MM.1S (cell line): ENCODE data around the gene LPCAT2.

ENCODE experiments used
- DNase-seq: peaks from one replicate; pipeline ENCODE4 v3.0.0-alpha.2; 2015
- H2AFZ ChIP-seq: fragments of 300-600 bp; sonication (generic); 2 replicates; pipeline ENCODE4 v1.6.0; 2016; ENCODE audit warnings: antibody characterized with exemption, low read length
- H3F3A ChIP-seq: fragments of 300-600 bp; sonication (generic); 2 replicates; pipeline ENCODE4 v1.6.1; 2016; ENCODE audit warnings: mild to moderate bottlenecking, antibody characterized with exemption, low read length, moderate library complexity, mixed read lengths; ENCODE audit not compliant: insufficient read depth
- H3K27ac ChIP-seq: fragments of 300-600 bp; sonication (generic); 2 replicates; pipeline ENCODE4 v1.5.1; 2016; ENCODE audit warnings: mild to moderate bottlenecking, low read length
- H3K27me3 ChIP-seq: fragments of 300-600 bp; sonication (generic); replicated peaks from 2 replicates; pipeline ENCODE4 v1.6.0; 2016; ENCODE audit warnings: low read length; ENCODE audit not compliant: insufficient read depth
- H3K36me3 ChIP-seq: fragments of 300-600 bp; sonication (generic); replicated peaks from 2 replicates; pipeline ENCODE4 v1.6.1; 2016; ENCODE audit warnings: mild to moderate bottlenecking, low read length, mixed read lengths; ENCODE audit not compliant: insufficient read depth
- H3K4me1 ChIP-seq: fragments of 300-600 bp; sonication (generic); 2 replicates; pipeline ENCODE4 v1.6.1; 2016; ENCODE audit warnings: low read length, mixed read lengths
- H3K4me2 ChIP-seq: fragments of 300-600 bp; sonication (generic); 2 replicates; pipeline ENCODE4 v1.6.0; 2016; ENCODE audit warnings: low read depth, low read length
- H3K4me3 ChIP-seq: fragments of 300-600 bp; sonication (generic); 2 replicates; pipeline ENCODE4 v1.5.1; 2016; ENCODE audit warnings: low read length, mixed read lengths
- H3K79me2 ChIP-seq: fragments of 300-600 bp; sonication (generic); 2 replicates; pipeline ENCODE4 v1.6.1; 2016; ENCODE audit warnings: mixed run types, low read length, mixed read lengths
- H3K9ac ChIP-seq: fragments of 300-600 bp; sonication (generic); 2 replicates; pipeline ENCODE4 v1.6.1; 2016; ENCODE audit warnings: low read length, mixed read lengths
- H3K9me2 ChIP-seq: fragments of 300-600 bp; sonication (generic); replicated peaks from 2 replicates; pipeline ENCODE4 v1.6.1; 2016; ENCODE audit warnings: mild to moderate bottlenecking, low read length, mixed read lengths; ENCODE audit not compliant: insufficient read depth
- H3K9me3 ChIP-seq: fragments of 300-600 bp; sonication (generic); replicated peaks from 2 replicates; pipeline ENCODE4 v1.6.1; 2016; ENCODE audit warnings: mild to moderate bottlenecking, low read length, mixed read lengths; ENCODE audit not compliant: insufficient read depth
- H4K20me1 ChIP-seq: fragments of 300-600 bp; sonication (generic); 2 replicates; pipeline ENCODE4 v1.6.1; 2016; ENCODE audit warnings: mild to moderate bottlenecking, low read length, moderate library complexity, mixed read lengths; ENCODE audit not compliant: insufficient read depth
- EZH2 ChIP-seq: fragments of 300-600 bp; sonication (generic); optimal IDR thresholded peaks from 2 replicates; pipeline ENCODE3; 2017; ENCODE audit warnings: low read depth, mild to moderate bottlenecking, antibody characterized with exemption, low read length, mixed read lengths
- EZH2phosphoT487 ChIP-seq: fragments of 300-600 bp; sonication (generic); IDR thresholded peaks from 2 replicates; pipeline ENCODE4 v1.6.1; 2018; ENCODE audit warnings: antibody characterized with exemption, low read length
- TF ChIP-seq, protein P1 (sequence below): fragments of 300-600 bp; sonication (generic); IDR thresholded peaks from 2 replicates; pipeline ENCODE4 v1.5.1; 2016; ENCODE audit warnings: antibody characterized with exemption, low read length, mixed read lengths

The LPCAT2 gene

DNA sequence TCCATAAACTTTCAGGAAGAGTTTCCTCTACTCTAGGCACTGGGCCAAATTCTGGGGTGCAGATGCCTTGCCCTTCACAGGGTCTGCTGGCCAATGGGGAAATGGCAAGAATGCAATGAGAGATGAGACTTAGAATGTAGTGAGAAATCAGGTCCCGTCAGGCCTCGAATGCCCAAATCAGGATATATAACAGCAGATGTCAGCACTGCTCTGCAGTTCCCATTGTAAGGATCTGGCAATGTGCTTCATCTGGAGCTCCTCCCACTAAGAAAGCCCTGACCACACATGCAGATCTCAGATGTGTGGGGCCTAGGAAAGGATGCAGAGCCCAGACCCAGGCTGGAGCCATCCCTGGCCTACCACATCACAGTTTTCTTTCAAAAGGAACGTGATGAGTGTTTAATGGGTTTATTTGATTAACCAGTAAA lies 13.9 kb upstream of the LPCAT2 start:
- Histone ChIP-seq H3K36me3 (no peaks in the 10 kb centered on the region), H4K20me1 (no peaks in the 10 kb centered on the region), H3K4me2 (no peak overlapping the region)

DNA sequence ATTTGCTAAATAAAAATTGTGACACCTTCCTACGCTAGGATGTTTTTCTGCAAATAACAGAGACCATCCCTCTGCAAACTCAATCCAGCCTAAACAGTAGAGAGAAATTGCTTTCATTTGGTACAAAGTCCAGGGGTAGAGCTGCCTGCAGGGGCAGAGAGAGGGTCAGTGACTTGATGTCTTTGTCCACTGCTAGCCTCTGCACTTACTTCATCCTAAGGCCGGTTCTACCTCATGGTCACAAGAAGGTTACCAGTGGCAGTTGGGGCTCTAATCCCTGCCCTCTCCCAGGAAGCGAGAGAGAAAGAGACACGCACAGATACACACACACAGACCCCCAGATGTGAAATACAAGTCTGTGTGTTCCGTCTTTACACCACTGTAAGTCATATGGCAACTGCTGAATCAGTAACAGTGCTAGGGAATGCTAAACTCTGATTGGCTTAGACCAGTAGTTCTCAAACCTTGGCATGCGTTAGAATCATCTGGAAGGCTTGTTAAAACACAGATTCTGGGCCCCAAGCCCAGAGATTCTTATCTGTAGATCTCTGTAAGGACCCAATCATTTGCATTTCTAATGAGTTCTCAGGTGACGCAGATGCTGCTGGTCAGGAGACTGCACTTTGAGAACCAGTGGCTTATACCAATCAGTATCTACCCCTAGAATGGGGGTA lies 13.1 kb upstream of the LPCAT2 start:
- H3K9me3 ChIP-seq: no peaks in the 10 kb centered on the region
- no peaks in the 10 kb centered on the region for H3K36me3 ChIP-seq
- no peaks in the 10 kb centered on the region for H4K20me1 ChIP-seq
- no peak overlapping the region for H3K4me2 ChIP-seq
- H3K27me3 ChIP-seq: no peaks in the 10 kb centered on the region
- H3F3A ChIP-seq: no peaks in the 10 kb centered on the region
- H3K79me2 ChIP-seq: no peaks in the 10 kb centered on the region
- H3K4me1 ChIP-seq: no peaks in the 10 kb centered on the region
- no peak for DNase-seq
- H3K4me3 ChIP-seq: no peak overlapping the region
- TF ChIP-seq EZH2 (no peak), EZH2phosphoT487 (no peak)
- TF ChIP-seq, protein P1, sequence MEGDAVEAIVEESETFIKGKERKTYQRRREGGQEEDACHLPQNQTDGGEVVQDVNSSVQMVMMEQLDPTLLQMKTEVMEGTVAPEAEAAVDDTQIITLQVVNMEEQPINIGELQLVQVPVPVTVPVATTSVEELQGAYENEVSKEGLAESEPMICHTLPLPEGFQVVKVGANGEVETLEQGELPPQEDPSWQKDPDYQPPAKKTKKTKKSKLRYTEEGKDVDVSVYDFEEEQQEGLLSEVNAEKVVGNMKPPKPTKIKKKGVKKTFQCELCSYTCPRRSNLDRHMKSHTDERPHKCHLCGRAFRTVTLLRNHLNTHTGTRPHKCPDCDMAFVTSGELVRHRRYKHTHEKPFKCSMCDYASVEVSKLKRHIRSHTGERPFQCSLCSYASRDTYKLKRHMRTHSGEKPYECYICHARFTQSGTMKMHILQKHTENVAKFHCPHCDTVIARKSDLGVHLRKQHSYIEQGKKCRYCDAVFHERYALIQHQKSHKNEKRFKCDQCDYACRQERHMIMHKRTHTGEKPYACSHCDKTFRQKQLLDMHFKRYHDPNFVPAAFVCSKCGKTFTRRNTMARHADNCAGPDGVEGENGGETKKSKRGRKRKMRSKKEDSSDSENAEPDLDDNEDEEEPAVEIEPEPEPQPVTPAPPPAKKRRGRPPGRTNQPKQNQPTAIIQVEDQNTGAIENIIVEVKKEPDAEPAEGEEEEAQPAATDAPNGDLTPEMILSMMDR: no peak
- H3K9me2 ChIP-seq: no peaks in the 10 kb centered on the region
- H3K27ac ChIP-seq: no peak overlapping the region
- no peak overlapping the region for H3K9ac ChIP-seq
- H2AFZ ChIP-seq: no peak overlapping the region

More for the DNA sequence above, 13.9 kb upstream of the LPCAT2 start:
- Histone ChIP-seq H2AFZ (no peak overlapping the region), H3K79me2 (no peaks in the 10 kb centered on the region), H3K4me1 (no peaks in the 10 kb centered on the region), H3K9me3 (no peaks in the 10 kb centered on the region), H3K9me2 (no peaks in the 10 kb centered on the region), H3K9ac (no peak overlapping the region), H3K27me3 (no peaks in the 10 kb centered on the region), H3K4me3 (no peak overlapping the region), H3F3A (no peaks in the 10 kb centered on the region), H3K27ac (no peak overlapping the region)
- TF ChIP-seq EZH2phosphoT487: no peak
- TF ChIP-seq, protein P1: peak; percentile 7; the same call in 1 of the 2 replicates
- DNase-seq: no peak

DNA sequence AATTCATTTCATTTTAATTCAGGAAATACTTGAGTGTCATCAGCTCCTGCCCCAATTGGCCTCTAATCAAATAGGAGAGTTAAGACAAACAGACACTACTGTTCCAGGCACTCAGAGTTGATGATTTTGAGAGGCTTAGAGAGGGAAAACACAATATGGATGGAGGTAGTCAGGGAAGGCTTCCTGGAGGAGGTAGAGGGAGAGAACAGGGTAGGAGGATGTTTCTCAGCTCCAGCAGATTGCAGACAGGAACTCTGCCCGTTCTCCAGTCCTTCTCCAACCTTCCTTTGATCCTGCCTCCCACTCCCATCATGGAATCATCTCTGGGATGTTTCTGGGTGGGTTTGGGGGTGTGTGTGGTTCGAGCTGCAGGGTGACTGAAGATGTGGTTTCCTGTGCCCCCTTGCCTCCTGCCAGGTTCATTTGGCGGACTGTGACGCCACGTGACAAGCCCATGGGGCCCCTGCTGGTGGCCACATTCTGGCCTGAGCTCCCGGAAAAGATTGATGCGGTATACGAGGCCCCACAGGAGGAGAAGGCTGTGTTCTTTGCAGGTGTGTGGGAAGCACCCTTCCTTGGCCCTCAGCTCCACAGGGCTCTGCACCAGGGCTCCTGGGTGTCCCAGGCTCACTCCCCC lies 12.2 kb upstream of the LPCAT2 start:
- Histone ChIP-seq H3K27ac (no peak overlapping the region), H3K36me3 (no peaks in the 10 kb centered on the region), H3K4me1 (no peaks in the 10 kb centered on the region), H3K27me3 (no peaks in the 10 kb centered on the region), H3K79me2 (no peaks in the 10 kb centered on the region), H3K9ac (no peak overlapping the region), H4K20me1 (no peaks in the 10 kb centered on the region), H3K4me2 (no peak overlapping the region), H3F3A (no peaks in the 10 kb centered on the region), H3K9me2 (no peaks in the 10 kb centered on the region), H3K4me3 (no peak overlapping the region), H2AFZ (no peak overlapping the region), H3K9me3 (no peaks in the 10 kb centered on the region)
- no peak for DNase-seq
- no peak for TF ChIP-seq EZH2
- TF ChIP-seq, protein P1: no peak
- no peak for TF ChIP-seq EZH2phosphoT487
